Gastrocnemius medialis (tissue), 4 donors: Measurements from ENCODE around the gene CDCP2.

Experiments
- CTCF ChIP-seq, 5 experiments: fragments of 450-650 bp in 3 of 5; fragments of 200-600 bp in 2 of 5; sonication (generic) in 2 of 5; IDR thresholded peaks in 4 of 5; conservative IDR thresholded peaks in 1 of 5; 1 replicate in 4 of 5; 2 replicates in 1 of 5; pipeline ENCODE4 v1.5.1; 2016 to 2019; ENCODE audit warnings: antibody characterized with exemption in 5 of 5, mild to moderate bottlenecking in 3 of 5, moderate library complexity in 3 of 5
- POLR2A ChIP-seq, 2 donors: fragments of 450-650 bp; IDR thresholded peaks; one replicate each; pipeline ENCODE4 v1.6.1; 2017; ENCODE audit warnings: antibody characterized with exemption in 2 of 2, mild to moderate bottlenecking in 2 of 2, moderate library complexity in 2 of 2

DNA sequence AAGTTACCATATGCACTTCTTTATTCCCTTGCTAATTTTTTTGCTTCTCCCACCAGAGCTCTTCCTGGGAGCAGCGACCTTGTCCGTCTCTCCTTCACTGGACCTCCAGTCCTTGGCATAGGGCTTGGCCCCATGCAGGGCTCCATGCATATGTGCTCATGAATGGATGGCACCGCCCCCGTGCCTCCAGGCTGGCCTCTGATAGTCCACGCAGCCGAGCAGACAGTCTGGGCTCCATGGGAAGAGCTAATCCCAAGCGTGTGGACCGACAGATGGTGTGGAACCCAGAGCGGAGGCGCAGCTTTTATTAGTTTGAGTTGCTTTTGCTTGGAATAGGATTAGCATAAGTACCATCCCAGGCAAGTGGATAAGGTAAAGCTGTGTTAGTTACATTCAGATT is 41.8 kb downstream of the CDCP2 start:
- TF ChIP-seq CTCF (IDR thresholded peaks at IDR 0.05 in 4 of 5, conservative IDR thresholded peaks at IDR 0.05 in 1 of 5): no peak
- no peak for TF ChIP-seq POLR2A (IDR thresholded peaks at IDR 0.05)
